Heart left ventricle (tissue), 16 donors: ENCODE results near the gene ZNRF4. TPM values are rescaled to one million over a fixed set of nuclear protein-coding genes. Genes with fewer than 3 reads are reported as not detected.

Source experiments
- ATAC-seq, 4 donors: fragments of 200-7000 bp; cut with Tn5 transposase; one replicate each; pipeline ENCODE4 v1.9.1; 2020 to 2022; ENCODE audit warnings: moderate library complexity in 4 of 4, mild to moderate bottlenecking in 3 of 4, moderate number of reproducible peaks in 1 of 4
- DNase-seq, 5 donors: peaks; one replicate each; pipeline ENCODE4 v3.0.0-alpha.2; 2020
- H3K27ac ChIP-seq, 12 donors: fragments of 200-600 bp; sonication (generic) in 4 of 12; one replicate each; pipeline versions ENCODE4 v1.5.0 to v1.8.0; 2016 to 2022; ENCODE audit warnings: mild to moderate bottlenecking in 2 of 12
- H3K27me3 ChIP-seq, 9 donors: fragments of 200-600 bp; sonication (generic) in 2 of 9; one replicate each; pipeline versions ENCODE4 v1.5.1 to v1.8.0; 2016 to 2022; ENCODE audit warnings: mild to moderate bottlenecking in 3 of 9
- H3K36me3 ChIP-seq, 9 donors: fragments of 200-600 bp; sonication (generic) in 2 of 9; one replicate each; pipeline versions ENCODE4 v1.5.0 to v1.8.0; 2018 to 2022; ENCODE audit warnings: mild to moderate bottlenecking in 2 of 9
- H3K4me1 ChIP-seq, 12 donors: fragments of 200-600 bp; sonication (generic) in 4 of 12; one replicate each; pipeline versions ENCODE4 v1.5.0 to v1.8.0; 2016 to 2022; ENCODE audit warnings: mild to moderate bottlenecking in 3 of 12
- H3K4me3 ChIP-seq, 12 donors: fragments of 200-600 bp; sonication (generic) in 4 of 12; one replicate each; pipeline versions ENCODE4 v1.5.0 to v1.8.0; 2017 to 2022; ENCODE audit warnings: mild to moderate bottlenecking in 9 of 12, moderate library complexity in 4 of 12
- H3K9me3 ChIP-seq, 12 donors: fragments of 200-600 bp; sonication (generic) in 4 of 12; one replicate each; pipeline versions ENCODE4 v1.5.0 to v1.8.0; 2016 to 2022; ENCODE audit warnings: mild to moderate bottlenecking in 1 of 12
- POLR2A ChIP-seq, 2 donors: fragments of 450-650 bp; IDR thresholded peaks; one replicate each; pipeline ENCODE4 v1.6.1; 2017; ENCODE audit warnings: antibody characterized with exemption in 2 of 2, mild to moderate bottlenecking in 2 of 2, moderate library complexity in 2 of 2
- WGBS, 4 donors: extraction: QIAGEN DNeasy Blood & Tissue Kit in 2 of 4; methylation state at CpG; one replicate each; pipeline versions ENCODE4 v1.1.5 to v1.1.7; 2013 to 2018; 5-methylcytosine and 5-hydroxymethylcytosine counted together
- intact Hi-C, 10 donors: fragments of 100-400 bp; cut with DNase I; formaldehyde crosslinking; loops; one replicate each; pipeline versions ENCODE4 v1.11.1 to v1.14.2; 2022
- polyA plus RNA-seq, 2 donors: library from polyadenylated mRNA; stranded (reverse); fragments of 200-250 nt; gene quantifications; one replicate each; pipeline ENCODE4 v1.2.3, GENCODE V29; 2013
- total RNA-seq, 9 donors: library from RNA; depleted of rRNA in 2 of 9; stranded (reverse); fragments of >200 nt in 2 of 9; fragmentation: NEBNext Ultra II Directional in 3 of 9; extraction: Animal tissue kit (Norgen Biotek cat#: 25700) in 3 of 9; gene quantifications; one replicate each; pipeline versions ENCODE4 v1.1.0 to v1.2.4, GENCODE V29; 2016 to 2023
- TF ChIP-seq, protein P1 (sequence below), 12 donors: fragments of 200-600 bp; sonication (generic) in 4 of 12; IDR thresholded peaks; one replicate each; pipeline versions ENCODE4 v1.5.0 to v1.8.0; 2018 to 2022; ENCODE audit warnings: antibody characterized with exemption in 12 of 12, mild to moderate bottlenecking in 5 of 12
- donor health status: ischemic (EF 13 %, LVEDD 7.1; RV severe dilation, severe dysfunction).
- donor health status: healthy with polysubstance abuse.
- donor health status: DM: no; HTN: yes; CAD: no.
- donor health status: DM: no; HTN: no; CAD: no.
- donor health status: ischemic (EF 25% LVEDD 6.9; RV normal size, moderate dysfunction).
- donor health status: ischemic (EF 25% LVEDD 5.7; RV mildly dilated, moderate dysfunction).
- donor health status: healthy.
- donor health status: DM: yes; HTN: yes; CAD: no.
- donor health status: ischemic (EF 35%, LVEDD 5.7; RV mildly dilated, moderate dysfunction).
- donor health status: nonischemic (EF 11% LVEDD 7.7; RV severe dilation, severe dysfunction).
- donor health status: DM: yes; HTN: yes; CAD: no.
- donor health status: PGD.
- donor health status: ischemic (EF 29% LVEDD 5.4; RV normal size, mild dysfunction).
- donor health status: nonischemic (EF 23%, LVEDD 6.1; RV moderate dilation, normal function).

Gene ZNRF4
- total and polyA plus RNA-seq, 11 donors, result not detected

DNA sequence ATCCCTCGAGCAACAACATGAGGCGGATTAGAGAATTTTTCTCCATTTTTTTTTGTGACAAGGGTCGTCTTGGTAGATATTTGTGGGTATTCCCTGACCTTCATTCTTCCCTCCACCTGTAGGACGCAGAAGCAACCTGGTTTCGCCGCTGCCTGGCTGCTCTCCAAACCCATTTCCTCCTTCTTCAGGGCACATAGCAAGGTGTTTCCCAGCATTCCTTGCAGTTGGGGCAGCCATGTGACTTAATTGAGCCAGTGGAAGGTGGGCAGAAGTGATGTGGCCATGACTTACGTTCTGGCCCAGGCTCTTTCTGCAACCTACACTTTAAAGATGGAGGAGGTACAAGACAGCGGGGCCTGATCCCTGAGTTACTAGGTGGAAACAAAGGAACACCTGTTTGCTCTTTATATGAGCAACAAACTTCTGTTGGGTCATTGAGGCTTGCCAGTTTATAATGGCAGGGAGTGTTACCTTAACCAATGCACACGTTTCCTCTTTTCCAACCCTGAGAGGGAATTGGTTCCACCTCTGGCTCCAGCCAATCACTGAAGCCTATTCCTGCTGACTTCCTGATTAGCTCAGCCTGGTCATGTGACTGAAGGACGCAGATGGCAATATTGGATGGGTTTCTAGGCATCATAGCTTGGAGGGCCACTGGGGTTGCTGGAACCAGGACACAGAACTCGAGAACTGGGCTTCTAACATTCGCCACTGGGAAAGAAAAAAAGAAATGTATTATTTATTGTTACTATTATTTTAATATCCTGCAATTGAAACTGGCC is 30.8 kb upstream of the ZNRF4 start:
- Histone ChIP-seq H3K36me3 (no peaks in the 10 kb centered on the region), H3K27ac (no peak overlapping the region), H3K9me3 (no peaks in the 10 kb centered on the region), H3K4me1 (no peaks in the 10 kb centered on the region), H3K27me3 (peaks cover 0 to 63% (median 0%) of the 10 kb centered on the region in 9 donors), H3K4me3 (no peak overlapping the region)
- DNase-seq (no peak), ATAC-seq (no peak)
- intact Hi-C loops, result no loop called here
- WGBS, 4 donors, result 67 to 76% (median 74%) methylated on average over 12 of the region's 12 CpGs
- TF ChIP-seq, protein P1, sequence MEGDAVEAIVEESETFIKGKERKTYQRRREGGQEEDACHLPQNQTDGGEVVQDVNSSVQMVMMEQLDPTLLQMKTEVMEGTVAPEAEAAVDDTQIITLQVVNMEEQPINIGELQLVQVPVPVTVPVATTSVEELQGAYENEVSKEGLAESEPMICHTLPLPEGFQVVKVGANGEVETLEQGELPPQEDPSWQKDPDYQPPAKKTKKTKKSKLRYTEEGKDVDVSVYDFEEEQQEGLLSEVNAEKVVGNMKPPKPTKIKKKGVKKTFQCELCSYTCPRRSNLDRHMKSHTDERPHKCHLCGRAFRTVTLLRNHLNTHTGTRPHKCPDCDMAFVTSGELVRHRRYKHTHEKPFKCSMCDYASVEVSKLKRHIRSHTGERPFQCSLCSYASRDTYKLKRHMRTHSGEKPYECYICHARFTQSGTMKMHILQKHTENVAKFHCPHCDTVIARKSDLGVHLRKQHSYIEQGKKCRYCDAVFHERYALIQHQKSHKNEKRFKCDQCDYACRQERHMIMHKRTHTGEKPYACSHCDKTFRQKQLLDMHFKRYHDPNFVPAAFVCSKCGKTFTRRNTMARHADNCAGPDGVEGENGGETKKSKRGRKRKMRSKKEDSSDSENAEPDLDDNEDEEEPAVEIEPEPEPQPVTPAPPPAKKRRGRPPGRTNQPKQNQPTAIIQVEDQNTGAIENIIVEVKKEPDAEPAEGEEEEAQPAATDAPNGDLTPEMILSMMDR (IDR thresholded peaks at IDR 0.05), result no peak
- no peak for TF ChIP-seq POLR2A (IDR thresholded peaks at IDR 0.05)

DNA sequence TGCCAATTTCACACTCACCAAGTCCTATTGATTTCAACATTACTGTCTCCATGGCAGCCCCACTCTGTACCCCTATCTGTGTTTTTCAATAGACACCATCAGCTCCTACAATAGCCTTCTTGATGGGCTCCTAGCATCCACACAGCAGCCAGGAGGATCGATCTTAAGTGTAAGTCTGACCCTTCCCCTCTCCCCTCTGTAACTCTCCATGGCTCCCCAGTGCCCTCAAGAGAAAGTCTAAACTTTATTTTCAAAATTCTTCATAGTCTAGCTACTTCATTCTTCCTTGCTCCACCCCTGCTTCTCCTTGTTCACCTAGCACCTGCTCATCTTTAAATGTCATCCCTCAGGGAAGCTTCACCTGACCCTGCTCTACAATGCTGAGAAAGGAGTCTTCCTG is 30.0 kb upstream of the ZNRF4 start:
- no peaks in the 10 kb centered on the region for H3K9me3 ChIP-seq
- peaks cover 0 to 55% (median 0%) of the 10 kb centered on the region in 9 donors for H3K27me3 ChIP-seq
- ATAC-seq (no peak), DNase-seq (no peak)
- H3K4me1 ChIP-seq, result no peaks in the 10 kb centered on the region
- no peak overlapping the region for H3K4me3 ChIP-seq
- H3K27ac ChIP-seq, result no peak overlapping the region
- TF ChIP-seq POLR2A (IDR thresholded peaks at IDR 0.05), result no peak
- TF ChIP-seq, protein P1 (IDR thresholded peaks at IDR 0.05), result no peak
- H3K36me3 ChIP-seq, result no peaks in the 10 kb centered on the region
- intact Hi-C loops, result no loop called here
- WGBS, 4 donors, result 54 to 82% (median 63%) methylated on average over 1 of the region's 1 CpG

DNA sequence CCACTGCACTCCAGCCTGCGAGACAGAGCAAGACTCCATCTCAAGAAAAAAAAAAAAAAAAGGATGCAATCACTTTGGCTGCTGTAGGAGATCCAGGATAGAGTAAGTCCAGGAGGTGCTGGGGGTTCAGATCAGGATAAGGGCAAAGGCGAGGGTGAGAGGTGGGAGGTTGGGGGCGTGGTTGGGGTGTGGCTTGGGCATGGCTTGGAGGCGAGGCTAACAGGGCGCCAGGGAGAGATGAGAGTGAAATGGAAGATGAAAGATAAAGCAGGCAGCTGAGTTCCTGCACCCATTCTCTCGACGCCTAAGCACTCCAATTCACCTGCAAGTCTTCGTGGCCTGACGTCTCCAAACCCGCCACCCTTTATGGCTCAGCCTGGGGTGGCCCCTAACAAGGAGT is 25.0 kb upstream of the ZNRF4 start:
- no peak overlapping the region for H3K4me3 ChIP-seq
- H3K9me3 ChIP-seq, result no peaks in the 10 kb centered on the region
- H3K36me3 ChIP-seq, result no peaks in the 10 kb centered on the region
- ATAC-seq (no peak), DNase-seq (no peak)
- peaks cover 0 to 38% (median 0%) of the 10 kb centered on the region in 9 donors for H3K27me3 ChIP-seq
- intact Hi-C loops, result no loop called here
- TF ChIP-seq, protein P1 (IDR thresholded peaks at IDR 0.05), result no peak
- no peak for TF ChIP-seq POLR2A (IDR thresholded peaks at IDR 0.05)
- no peaks in the 10 kb centered on the region for H3K4me1 ChIP-seq
- WGBS, 4 donors, result 22 to 34% (median 29%) methylated on average over 10 of the region's 10 CpGs
- no peak overlapping the region for H3K27ac ChIP-seq

DNA sequence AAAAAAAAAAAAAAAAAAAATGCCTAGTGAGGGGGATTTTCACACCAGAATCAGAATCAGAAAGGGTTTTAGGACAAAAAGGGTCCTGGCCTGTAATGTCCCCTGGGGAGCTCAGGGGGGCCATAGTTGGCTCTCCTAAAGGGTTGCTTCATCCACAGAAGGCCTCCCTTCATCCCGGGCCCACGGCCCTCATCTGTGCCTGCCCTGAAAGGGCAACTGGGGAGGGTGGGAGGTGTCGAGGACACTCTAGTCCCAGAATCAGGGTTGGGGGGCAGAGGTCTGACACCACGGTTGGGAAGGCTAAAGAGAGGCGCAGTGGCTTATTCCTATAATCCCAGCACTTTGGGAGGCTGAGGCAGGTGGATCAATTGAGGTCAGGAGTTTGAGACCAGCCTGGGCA is 22.5 kb upstream of the ZNRF4 start:
- intact Hi-C loops, result no loop called here
- 68 to 81% (median 75%) methylated on average over 4 to 5 of the region's 5 CpGs for WGBS, 4 donors
- DNase-seq, result no peak
- Histone ChIP-seq H3K27me3 (peaks cover 0 to 38% (median 13%) of the 10 kb centered on the region in 9 donors), H3K9me3 (no peaks in the 10 kb centered on the region), H3K36me3 (no peaks in the 10 kb centered on the region), H3K27ac (no peak overlapping the region), H3K4me1 (no peaks in the 10 kb centered on the region), H3K4me3 (no peak overlapping the region)
- ATAC-seq, result no peak
- TF ChIP-seq, protein P1 (IDR thresholded peaks at IDR 0.05), result no peak
- TF ChIP-seq POLR2A (IDR thresholded peaks at IDR 0.05), result no peak
